ENCODE measurements around the gene TRIM7. TPM values are rescaled to one million over a fixed set of nuclear protein-coding genes. Genes with fewer than 3 reads are reported as not detected.

The TRIM7 gene
- total and polyA plus RNA-seq, 9 of the 15 experiments (the other 6 are each of a cell fraction or from before 2014, with no cell fraction given) = 2.6 to 14.9 (median 8.9) TPM

GRCh38 chr5:181190711-181191525 lies 14.1 kb downstream of the TRIM7 start (continued):
- TF ChIP-seq HBP1 (CRISPR knock-in tag; IDR thresholded peaks at IDR 0.05) (peak; percentile 65; the same call in 1 of the 2 replicates), LCOR (CRISPR knock-in tag; IDR thresholded peaks at IDR 0.05) (no peak), E2F8 (IDR thresholded peaks at IDR 0.05; ENCODE audit: low read depth, partially characterized antibody) (no peak), MCM3 (IDR thresholded peaks at IDR 0.05) (no peak), SMARCB1 (IDR thresholded peaks at IDR 0.05; ENCODE audit: insufficient read length, low read depth) (no peak), ELF1 (tag; IDR thresholded peaks at IDR 0.05) (no peak), DDX20 (tag; IDR thresholded peaks at IDR 0.05; ENCODE audit: low read depth) (no peak), NFATC3 (IDR thresholded peaks at IDR 0.05) (no peak), CCNT2 (IDR thresholded peaks at IDR 0.05; ENCODE audit: borderline replicate concordance, extremely low read depth, insufficient read length, low read depth, low read length) (no peak), SNIP1 (IDR thresholded peaks at IDR 0.05; ENCODE audit: low read depth) (no peak), FOSL1 (tag; conservative IDR thresholded peaks at IDR 0.05) (0 out of 2 replicates have a peak, but pooled peaks have one; percentile 7), ATF4 (CRISPR knock-in tag; IDR thresholded peaks at IDR 0.05) (no peak), ZNF175 (CRISPR knock-in tag; IDR thresholded peaks at IDR 0.05; ENCODE audit: low read depth) (0 out of 2 replicates have a peak, but pooled peaks have one; percentile 59), EP400 (IDR thresholded peaks at IDR 0.05) (no peak), THRB (CRISPR knock-in tag; conservative IDR thresholded peaks at IDR 0.05) (0 out of 2 replicates have a peak, but pooled peaks have one; percentile 15), MITF (IDR thresholded peaks at IDR 0.05) (no peak), HINFP (tag; conservative IDR thresholded peaks at IDR 0.05; ENCODE audit: low read depth) (no peak)
